Vagina (tissue), 2 donors: ENCODE measurements around the gene PAQR5.

Experiments
- CTCF ChIP-seq, 3 experiments: fragments of 450-650 bp in 2 of 3; fragments of 200-600 bp in 1 of 3; sonication (generic) in 1 of 3; IDR thresholded peaks; one replicate each; pipeline ENCODE4 v1.5.1; 2017 to 2019; ENCODE audit warnings: antibody characterized with exemption in 3 of 3, mild to moderate bottlenecking in 2 of 3, moderate library complexity in 2 of 3
- POLR2A ChIP-seq, 2 donors: fragments of 450-650 bp; IDR thresholded peaks; one replicate each; pipeline ENCODE4 v1.6.1; 2017; ENCODE audit warnings: antibody characterized with exemption in 2 of 2, mild to moderate bottlenecking in 2 of 2, moderate library complexity in 2 of 2
- POLR2AphosphoS5 ChIP-seq, 2 donors: sonication (generic); formaldehyde crosslinking; IDR thresholded peaks; one replicate each; pipeline ENCODE4 v1.9.0; 2017; ENCODE audit warnings: antibody characterized with exemption in 2 of 2, mild to moderate bottlenecking in 2 of 2, low read depth in 1 of 2; ENCODE audit not compliant: insufficient read depth in 1 of 2

- no peak for TF ChIP-seq CTCF (IDR thresholded peaks at IDR 0.05)
- no peak for TF ChIP-seq POLR2A (IDR thresholded peaks at IDR 0.05)
- no peak for TF ChIP-seq POLR2AphosphoS5 (IDR thresholded peaks at IDR 0.05; ENCODE audit: insufficient read depth in 1 of 2, low read depth in 1 of 2)
Observed at GRCh38 chr15:69375151-69375790, 76.6 kb downstream of the PAQR5 start.
